GM19238 (cell line): ENCODE measurements around the gene ANKRD60.

Experiments
- DNase-seq: peaks from one replicate; pipeline ENCODE4 v3.0.0; 2011; ENCODE audit warnings: low spot score; ENCODE audit not compliant: insufficient read length

The ANKRD60 gene

GRCh38 chr20:58244517-58245030 is 16.1 kb upstream of the ANKRD60 start:
- no peak for DNase-seq

DNA sequence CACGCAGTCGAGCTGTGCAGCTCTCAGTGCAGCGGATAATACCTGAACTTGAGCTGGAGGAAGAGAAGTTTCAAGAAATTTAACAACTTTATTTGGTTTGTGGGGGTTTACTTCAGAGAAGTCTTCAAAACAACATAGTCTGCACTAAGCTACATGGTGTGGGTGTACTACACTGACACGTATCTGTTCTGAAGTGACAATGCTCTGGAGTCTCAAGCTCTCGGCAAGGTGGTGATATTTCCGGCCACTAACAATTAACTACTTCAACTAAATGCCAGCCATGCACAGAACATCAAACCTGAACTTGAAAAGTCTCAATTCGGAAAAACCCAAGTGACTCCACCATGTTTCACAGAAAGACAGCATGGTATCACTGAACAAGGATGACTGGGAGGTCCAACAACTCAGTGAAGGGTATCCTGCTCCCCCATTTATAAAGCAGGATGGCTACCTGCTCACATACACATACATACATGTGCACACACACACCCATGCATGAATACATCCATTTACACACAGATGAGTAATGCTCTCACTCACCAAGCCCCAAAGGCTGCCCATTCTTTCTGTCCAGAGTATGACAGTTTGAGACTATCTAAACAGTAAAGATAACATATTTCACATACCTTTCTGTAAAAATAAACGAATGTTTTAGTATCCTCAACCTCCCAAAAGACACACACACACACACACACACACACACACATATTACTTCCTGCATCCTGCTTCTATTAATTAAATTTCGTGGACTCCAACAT is 15.4 kb upstream of the ANKRD60 start:
- no peak for DNase-seq

- DNase-seq: no peak
These were observed 14.4 kb upstream of the ANKRD60 start for GRCh38 chr20:58242824-58243223.

DNA sequence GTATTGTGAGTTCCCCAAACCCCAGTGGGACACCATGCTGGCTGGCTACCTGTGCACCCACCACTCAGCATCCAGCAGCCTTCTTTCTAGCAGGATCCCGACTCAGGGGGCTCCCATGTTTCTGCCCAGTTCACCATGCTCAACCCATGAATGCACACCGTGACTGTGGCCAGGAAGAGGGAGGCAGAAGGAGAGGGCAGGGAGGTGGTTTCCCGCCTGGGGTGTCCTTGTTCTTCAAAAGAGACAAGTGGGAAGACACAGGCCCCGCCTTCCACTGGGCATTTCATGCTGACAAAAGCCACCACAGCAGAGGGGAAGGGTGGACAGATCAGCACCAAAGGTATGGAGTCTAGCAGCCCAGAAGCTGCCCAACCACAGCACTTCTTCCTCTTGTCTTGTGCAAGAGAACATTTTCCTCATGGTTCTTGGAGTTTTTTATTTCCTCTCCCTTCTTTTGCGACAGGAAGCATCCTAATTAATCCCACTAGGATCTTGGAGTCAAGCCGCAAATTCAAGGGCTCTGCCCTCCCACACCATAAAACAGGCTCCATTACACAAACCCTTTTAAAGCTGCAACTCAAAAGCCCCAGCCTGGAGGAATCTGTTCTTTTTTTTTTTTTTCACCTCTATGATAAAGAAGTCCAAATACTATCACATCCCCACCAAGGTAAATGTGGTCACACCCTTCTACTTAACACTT is 13.5 kb upstream of the ANKRD60 start:
- DNase-seq: no peak

GRCh38 chr20:58240471-58240870 is 12.0 kb upstream of the ANKRD60 start:
- no peak for DNase-seq

DNA sequence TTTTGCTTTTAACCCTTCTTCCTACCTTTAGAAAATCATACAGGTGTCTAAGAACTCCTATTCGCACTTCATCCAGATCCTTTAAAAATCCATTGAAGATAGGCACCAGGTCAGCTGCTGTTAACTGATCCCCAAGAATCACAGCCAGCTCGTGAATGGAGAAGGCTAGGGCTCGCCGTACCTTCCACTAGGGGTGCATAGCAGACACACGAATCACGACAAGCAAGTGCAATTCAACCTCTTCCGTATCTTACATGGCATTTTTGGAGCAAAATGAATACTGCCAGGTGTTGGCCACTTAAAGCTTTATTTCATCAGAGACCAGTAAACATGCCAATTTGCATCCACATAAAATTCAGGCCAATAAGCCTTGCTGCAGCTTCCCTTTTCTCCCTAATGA is 10.8 kb upstream of the ANKRD60 start:
- DNase-seq: no peak

- DNase-seq: no peak
These were observed 10.0 kb upstream of the ANKRD60 start for GRCh38 chr20:58238490-58238889.

DNA sequence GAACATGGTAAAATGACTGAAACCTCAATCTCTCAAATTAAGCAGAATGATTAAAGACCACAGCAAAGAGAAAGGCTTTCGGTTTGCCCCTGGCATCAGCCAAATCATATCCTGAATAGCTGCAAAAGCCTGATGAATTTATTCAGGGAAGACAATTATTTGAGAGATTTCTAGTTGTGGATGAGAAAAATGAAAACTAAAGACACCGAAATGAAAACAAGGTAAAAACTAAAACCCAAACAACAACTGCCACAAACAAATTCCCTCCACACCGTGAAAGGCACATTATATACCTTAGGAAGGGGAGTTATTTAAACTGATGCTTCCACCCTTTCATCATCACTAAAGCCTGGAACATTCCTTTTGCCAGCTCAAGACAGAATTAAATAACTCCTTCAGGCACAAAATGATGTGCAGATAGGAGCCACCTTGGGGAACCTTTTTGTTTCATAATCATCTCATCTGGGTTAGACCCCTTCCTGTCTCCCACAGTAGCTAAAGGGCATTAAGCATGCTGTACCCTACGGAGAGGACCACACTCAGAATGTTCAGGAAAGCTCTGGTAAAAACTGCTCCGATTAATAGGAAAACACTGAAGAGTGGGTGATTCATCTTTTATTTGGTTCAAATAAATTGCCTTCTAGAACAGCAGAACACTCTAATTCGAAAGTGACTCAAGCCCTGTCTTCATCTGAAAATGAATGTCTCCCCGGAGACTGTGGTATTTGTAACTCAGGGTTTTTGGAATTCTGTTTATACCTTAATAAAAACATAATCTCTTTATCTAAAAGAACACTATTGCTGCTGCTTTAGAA is 9.1 kb upstream of the ANKRD60 start:
- DNase-seq: no peak

DNA sequence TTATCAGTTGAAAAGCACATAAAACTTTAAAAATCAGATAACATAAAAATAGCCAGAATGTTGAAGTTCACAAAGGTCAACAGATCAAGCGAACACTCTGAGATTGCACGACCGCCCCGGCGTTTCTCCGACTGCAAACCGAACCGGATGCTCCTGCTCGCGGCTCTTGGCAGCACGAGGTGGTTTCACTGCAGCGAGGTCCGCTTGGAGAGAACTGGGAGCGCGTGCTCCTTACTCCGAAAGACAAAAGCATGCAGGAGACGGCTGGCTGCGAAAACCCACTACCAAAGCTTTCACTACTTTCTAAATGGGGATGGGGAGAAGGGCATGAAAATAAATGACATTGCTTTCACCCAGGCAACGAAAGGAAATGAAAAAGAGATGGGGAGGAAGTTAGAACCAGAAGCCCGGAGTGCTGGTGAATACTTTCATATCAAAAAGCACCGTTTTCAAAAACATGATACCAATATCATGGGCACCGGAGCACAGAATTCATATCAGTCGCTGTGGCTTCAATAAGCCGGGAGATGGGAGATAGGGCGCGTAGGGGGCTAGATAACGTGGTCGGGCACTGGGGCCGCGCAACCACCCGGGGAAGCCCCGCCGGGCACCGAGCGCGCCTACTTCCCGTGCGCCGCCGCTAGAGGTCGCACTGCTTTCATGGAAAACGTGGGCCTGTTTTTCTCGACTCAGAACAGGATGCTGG is 8.3 kb upstream of the ANKRD60 start:
- peak; percentile 76 for DNase-seq

GRCh38 chr20:58235010-58235409 is 6.6 kb upstream of the ANKRD60 start:
- DNase-seq: no peak

DNA sequence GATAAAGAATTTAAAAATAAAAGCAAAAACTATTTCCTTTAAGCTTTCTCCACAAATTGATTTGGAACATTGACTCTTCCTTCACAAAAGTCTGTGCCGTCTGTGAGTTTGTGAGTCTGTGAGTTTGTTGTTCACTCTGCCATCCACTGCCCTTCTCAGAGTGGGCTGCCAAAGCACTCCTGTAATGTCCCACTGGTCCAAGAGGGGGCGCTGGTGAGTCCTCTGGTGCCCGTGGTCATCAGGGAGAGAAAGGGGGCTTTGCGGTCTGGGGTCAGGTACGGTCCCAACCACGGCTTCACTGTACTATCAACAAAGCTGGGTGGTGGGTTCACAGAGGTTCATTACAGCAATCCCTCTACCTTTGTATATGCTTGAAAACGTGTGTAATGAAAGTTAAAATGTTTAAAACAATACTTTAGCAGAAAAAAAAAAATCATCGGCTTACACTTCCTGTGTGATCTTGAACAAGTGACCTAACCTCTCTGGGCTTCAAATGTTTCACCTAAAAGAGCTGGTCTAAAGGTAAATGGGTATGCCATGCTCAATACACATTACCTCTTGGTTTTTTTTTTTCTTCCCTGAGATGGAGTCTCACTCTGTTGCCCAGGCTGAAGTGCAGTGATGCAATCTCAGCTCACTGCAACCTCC is 5.6 kb upstream of the ANKRD60 start:
- no peak for DNase-seq

GRCh38 chr20:58233393-58233792 is 4.9 kb upstream of the ANKRD60 start:
- no peak for DNase-seq

DNA sequence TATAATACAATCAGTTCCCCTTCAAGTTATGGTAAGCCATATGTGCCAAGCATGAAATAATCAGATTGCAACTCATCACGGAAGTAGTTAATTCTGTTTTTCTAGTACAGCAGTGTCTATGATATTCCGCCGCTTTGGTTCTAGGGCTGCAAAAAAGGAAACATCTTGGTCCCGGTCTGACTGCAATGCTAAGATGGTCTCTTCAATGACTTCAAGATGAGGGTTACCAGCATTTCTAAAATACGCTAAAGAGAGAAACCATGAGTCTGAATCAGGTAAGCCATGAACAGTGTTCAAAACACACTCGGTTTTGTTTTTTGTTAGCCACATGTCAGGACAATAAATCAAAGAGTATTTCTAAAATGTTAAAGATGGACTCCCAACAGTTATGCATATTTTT is 3.2 kb upstream of the ANKRD60 start:
- DNase-seq: no peak

DNA sequence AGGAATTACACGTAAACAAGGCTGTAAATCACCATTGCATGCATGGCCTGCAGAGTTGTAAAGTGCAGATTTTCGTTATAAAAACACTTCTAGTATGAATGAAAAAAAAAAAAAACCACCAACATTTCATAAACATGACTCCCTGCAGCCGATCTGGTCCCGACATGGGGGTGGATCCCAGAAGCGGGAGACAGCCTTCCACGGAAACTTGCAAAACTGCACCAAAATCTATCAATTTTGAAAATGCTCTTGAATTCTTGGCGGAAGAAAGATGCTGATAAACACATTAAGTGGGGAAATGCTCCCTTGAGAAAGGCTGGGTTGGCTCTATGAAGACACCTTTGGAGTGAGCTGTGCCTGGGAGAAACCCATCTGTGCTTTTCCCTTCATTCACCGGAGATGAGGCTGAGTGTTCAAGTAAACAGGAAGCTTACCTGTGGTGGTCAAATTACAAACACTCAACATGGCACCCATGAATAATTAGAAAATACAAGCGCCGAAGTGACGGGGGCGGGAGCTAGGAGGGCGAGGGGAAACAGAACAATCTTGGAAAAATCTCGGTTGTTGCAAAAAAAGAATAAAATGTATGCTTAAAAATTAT is 845 bp upstream of the ANKRD60 start:
- no peak for DNase-seq

DNA sequence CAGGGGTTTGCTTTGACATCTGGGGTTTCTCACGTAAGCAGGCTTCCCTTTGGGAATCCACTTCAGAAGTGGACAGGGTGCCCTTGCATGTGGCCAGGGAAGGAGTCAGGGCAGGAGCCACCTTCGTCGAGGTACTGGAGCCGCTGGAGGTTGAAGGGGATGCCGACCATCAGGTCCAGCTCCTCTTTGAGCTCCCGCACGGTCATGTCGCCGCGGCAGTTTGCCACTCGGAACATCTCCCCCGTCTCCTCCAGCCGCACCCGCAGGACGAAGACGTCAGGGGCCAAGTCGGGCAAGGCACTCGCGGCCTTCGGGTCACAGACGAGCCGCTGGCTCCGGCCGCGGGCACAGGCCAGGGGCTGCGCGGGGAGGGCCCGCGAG is 360 bp downstream of the ANKRD60 start:
- no peak for DNase-seq

GRCh38 chr20:58227391-58228102 is 906 bp downstream of the ANKRD60 start:
- no peak for DNase-seq

- no peak for DNase-seq
These were observed 2.8 kb downstream of the ANKRD60 start for GRCh38 chr20:58225452-58226200.

- DNase-seq: no peak
These were observed 3.5 kb downstream of the ANKRD60 start for GRCh38 chr20:58224974-58225373.

DNA sequence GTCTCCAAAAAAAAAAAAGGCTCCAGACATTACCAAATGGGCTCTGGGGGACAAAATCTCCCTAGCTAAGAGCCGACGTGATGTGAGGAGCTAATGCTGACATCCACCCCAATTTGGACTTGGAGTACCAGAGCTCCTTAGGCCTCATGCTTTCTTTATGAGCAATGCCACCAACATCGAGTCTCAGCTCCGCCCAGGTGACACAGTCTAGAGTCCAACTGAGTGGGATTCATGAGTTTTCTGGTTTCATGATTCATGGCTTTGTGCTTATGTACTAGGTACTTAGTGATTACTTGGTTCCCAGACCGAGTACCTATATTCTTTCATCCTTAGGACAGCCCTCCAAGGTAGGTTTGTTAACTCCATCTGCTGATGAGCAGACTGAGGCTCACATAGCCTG is 4.4 kb downstream of the ANKRD60 start:
- DNase-seq: no peak
